GM12874 (cell line): ENCODE data around the gene PLA2G3.

Source experiments
- TF ChIP-seq, protein P1 (sequence below): IDR thresholded peaks from 2 replicates; pipeline ENCODE4 v1.5.1; 2011; ENCODE audit warnings: low read depth, mild to moderate bottlenecking, control low read depth, low read length, moderate library complexity; ENCODE audit not compliant: insufficient read depth

PLA2G3 gene

DNA sequence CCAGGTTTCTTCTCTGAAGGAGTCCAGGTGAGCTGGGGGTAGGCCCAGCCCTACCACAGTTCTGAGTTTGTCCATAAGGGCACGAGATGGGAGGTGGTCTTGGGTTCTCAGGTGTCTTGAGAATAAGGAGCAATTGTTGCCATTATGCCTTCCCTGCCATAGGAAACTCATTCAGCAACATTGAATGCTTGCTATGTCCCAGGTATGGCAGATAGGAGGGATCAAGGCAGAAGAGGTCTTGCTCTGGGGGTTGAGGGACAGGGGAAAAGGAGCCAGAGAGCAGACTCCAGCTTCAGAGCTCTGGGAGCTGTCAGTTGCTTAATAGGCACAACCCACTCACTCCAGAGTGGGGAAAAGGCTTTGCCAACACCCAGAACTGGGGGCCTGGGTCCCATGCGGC lies 37.2 kb downstream of the PLA2G3 start:
- TF ChIP-seq, protein P1, sequence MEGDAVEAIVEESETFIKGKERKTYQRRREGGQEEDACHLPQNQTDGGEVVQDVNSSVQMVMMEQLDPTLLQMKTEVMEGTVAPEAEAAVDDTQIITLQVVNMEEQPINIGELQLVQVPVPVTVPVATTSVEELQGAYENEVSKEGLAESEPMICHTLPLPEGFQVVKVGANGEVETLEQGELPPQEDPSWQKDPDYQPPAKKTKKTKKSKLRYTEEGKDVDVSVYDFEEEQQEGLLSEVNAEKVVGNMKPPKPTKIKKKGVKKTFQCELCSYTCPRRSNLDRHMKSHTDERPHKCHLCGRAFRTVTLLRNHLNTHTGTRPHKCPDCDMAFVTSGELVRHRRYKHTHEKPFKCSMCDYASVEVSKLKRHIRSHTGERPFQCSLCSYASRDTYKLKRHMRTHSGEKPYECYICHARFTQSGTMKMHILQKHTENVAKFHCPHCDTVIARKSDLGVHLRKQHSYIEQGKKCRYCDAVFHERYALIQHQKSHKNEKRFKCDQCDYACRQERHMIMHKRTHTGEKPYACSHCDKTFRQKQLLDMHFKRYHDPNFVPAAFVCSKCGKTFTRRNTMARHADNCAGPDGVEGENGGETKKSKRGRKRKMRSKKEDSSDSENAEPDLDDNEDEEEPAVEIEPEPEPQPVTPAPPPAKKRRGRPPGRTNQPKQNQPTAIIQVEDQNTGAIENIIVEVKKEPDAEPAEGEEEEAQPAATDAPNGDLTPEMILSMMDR = no peak

GRCh38 chr22:31102441-31103081 lies 37.7 kb downstream of the PLA2G3 start:
- TF ChIP-seq, protein P1 = no peak

GRCh38 chr22:31100762-31101525 lies 39.4 kb downstream of the PLA2G3 start:
- TF ChIP-seq, protein P1 = no peak

GRCh38 chr22:31099841-31100761 lies 40.2 kb downstream of the PLA2G3 start:
- TF ChIP-seq, protein P1 = no peak

DNA sequence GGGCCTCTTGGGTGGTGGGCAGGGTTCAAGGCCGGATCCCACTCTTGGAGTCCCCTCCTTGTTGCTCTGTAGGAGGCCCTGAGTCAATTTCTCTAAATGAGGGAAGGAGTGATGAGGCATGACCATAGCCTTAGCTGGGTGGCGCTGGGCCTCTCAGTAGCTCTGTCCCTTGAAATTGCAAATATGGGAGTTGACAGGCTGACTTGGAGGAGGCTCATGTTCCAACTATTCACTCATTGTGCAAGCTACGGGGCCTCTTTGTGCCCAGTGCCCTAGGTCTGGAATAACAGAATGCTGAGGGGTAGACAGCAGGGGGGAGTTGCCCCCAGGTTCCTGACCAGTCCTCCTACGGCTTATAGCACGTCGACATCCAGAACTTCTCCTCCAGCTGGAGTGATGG lies 40.9 kb downstream of the PLA2G3 start:
- TF ChIP-seq, protein P1 = no peak

DNA sequence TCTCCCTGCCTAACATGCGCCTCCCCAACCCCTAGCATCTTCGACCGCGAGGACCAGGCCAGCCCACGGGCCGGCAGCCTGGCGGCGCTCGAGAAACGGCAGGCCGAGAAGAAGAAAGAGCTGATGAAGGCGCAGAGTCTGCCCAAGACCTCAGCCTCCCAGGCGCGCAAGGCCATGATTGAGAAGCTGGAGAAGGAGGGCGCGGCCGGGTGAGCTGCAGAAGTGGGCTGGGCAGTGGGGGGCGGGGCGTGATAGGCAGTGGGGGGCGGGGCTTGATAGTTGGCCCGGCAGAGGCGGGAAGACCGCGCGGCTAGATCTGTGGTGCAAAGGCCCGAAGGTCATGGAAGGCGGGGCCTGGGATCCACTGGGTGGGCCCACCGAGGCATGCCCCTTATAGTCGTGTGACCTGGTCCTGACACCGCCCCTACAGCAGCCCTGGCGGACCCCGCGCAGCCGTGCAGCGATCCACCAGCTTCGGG lies 41.6 kb downstream of the PLA2G3 start:
- TF ChIP-seq, protein P1 = no peak
